Glomerular endothelial cell (primary cell): Measurements from ENCODE around the gene KCNRG. TPM values are rescaled to one million over a fixed set of nuclear protein-coding genes. Genes with fewer than 3 reads are reported as not detected.

Source experiments
- total RNA-seq: library from RNA; depleted of rRNA; stranded (reverse); fragments of >200 nt; gene quantifications from 2 replicates; pipeline ENCODE4 v1.2.3, GENCODE V29; 2015

The KCNRG gene
- total RNA-seq, 1 donor from 2014 or later: 2.0 TPM

Other genes with a start within 250 kb of the KCNRG start
- gene KPNA3, start 222.8 kb upstream of the KCNRG start, total RNA-seq: 36.7 and 42.7 TPM in 2 replicates
- 6.1 and 7.7 TPM in 2 replicates for gene SPRYD7, start 79.1 kb upstream of the KCNRG start, total RNA-seq
- 26.4 and 29.8 TPM in 2 replicates for gene TRIM13, start 18.4 kb upstream of the KCNRG start, total RNA-seq